Muscle of leg (tissue), 11 donors: Measurements from ENCODE around the gene TGM2. TPM values are rescaled to one million over a fixed set of nuclear protein-coding genes. Genes with fewer than 3 reads are reported as not detected.

ENCODE experiments used
- DNase-seq: peaks from one replicate; pipeline ENCODE4 v3.0.0; 2013
- H3K27ac ChIP-seq: one replicate; pipeline ENCODE4 v1.5.1; 2013; ENCODE audit warnings: mild to moderate bottlenecking, low read length, control low read depth
- H3K27me3 ChIP-seq: one replicate; pipeline ENCODE4 v1.6.1; 2013; ENCODE audit warnings: low read length; ENCODE audit not compliant: control insufficient read depth, insufficient read depth
- H3K36me3 ChIP-seq: one replicate; pipeline ENCODE4 v1.6.1; 2013; ENCODE audit warnings: low read length; ENCODE audit not compliant: control insufficient read depth, insufficient read depth
- H3K4me1 ChIP-seq: one replicate; pipeline ENCODE4 v1.6.1; 2013; ENCODE audit warnings: low read length; ENCODE audit not compliant: control insufficient read depth, insufficient read depth
- H3K4me3 ChIP-seq: one replicate; pipeline ENCODE4 v1.5.1; 2013; ENCODE audit warnings: low read length, control low read depth
- H3K9me3 ChIP-seq: replicated peaks from 2 replicates; pipeline ENCODE4 v1.6.1; 2013; ENCODE audit warnings: low read depth, low read length; ENCODE audit not compliant: control insufficient read depth
- WGBS: methylation state at CpG from one replicate; pipeline ENCODE4 v1.1.5; 2013; ENCODE audit warnings: missing lambda C conversion rate; ENCODE audit not compliant: insufficient coverage; 5-methylcytosine and 5-hydroxymethylcytosine counted together
- polyA plus RNA-seq, 8 donors: library from polyadenylated mRNA; unstranded; fragments of 120-200 nt; gene quantifications; one replicate each; pipeline versions ENCODE4 v1.2.1 to v1.2.3, GENCODE V29; 2013; ENCODE audit warnings: inconsistent platforms in 1 of 8, low replicate concordance in 1 of 8; ENCODE audit not compliant: insufficient read length in 8 of 8, insufficient read depth in 1 of 8
- total RNA-seq: library from RNA; stranded (reverse); fragments of 120-200 nt; gene quantifications from one replicate; pipeline ENCODE4 v1.2.4, GENCODE V29; 2013

TGM2 gene
- total and polyA plus RNA-seq, 9 donors: 10.1 to 40.9 (median 13.9) TPM

DNA sequence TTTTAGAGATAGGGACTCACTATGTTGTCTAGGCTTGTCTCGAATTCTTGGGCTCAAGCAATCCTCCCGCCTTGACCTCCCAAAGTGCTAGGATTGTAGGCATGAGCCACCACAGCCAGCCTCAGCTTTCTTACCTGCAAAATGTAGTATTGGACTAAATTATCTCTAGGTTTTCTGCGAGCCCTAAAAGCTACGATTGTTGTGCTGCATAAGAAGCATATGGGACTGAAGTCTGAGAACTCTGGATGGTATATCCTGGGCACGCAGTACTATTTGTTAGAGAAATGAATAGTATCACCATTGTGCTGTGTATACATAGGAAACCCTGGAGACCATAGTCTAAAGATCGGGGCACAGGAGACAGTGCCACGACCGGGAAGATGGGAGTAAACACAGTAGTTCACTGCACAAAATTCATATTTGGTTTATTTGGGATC lies 71.4 kb downstream of the TGM2 start:
- DNase-seq: no peak
- H3K9me3 ChIP-seq: no peaks in the 10 kb centered on the region
- H3K36me3 ChIP-seq: peaks cover 23% of the 10 kb centered on the region
- H3K4me1 ChIP-seq: peaks cover 9% of the 10 kb centered on the region
- H3K27me3 ChIP-seq: no peaks in the 10 kb centered on the region
- H3K27ac ChIP-seq: no peak overlapping the region
- no peak overlapping the region for H3K4me3 ChIP-seq
- 90% methylated on average over 3 of the region's 8 CpGs for WGBS

- H3K27me3 ChIP-seq: no peaks in the 10 kb centered on the region
- no peak overlapping the region for H3K27ac ChIP-seq
- H3K4me3 ChIP-seq: no peak overlapping the region
- H3K4me1 ChIP-seq: peaks cover 9% of the 10 kb centered on the region
- H3K9me3 ChIP-seq: no peaks in the 10 kb centered on the region
- DNase-seq: no peak
- peaks cover 29% of the 10 kb centered on the region for H3K36me3 ChIP-seq
Measured at GRCh38 chr20:38092915-38093314, 72.2 kb downstream of the TGM2 start.

DNA sequence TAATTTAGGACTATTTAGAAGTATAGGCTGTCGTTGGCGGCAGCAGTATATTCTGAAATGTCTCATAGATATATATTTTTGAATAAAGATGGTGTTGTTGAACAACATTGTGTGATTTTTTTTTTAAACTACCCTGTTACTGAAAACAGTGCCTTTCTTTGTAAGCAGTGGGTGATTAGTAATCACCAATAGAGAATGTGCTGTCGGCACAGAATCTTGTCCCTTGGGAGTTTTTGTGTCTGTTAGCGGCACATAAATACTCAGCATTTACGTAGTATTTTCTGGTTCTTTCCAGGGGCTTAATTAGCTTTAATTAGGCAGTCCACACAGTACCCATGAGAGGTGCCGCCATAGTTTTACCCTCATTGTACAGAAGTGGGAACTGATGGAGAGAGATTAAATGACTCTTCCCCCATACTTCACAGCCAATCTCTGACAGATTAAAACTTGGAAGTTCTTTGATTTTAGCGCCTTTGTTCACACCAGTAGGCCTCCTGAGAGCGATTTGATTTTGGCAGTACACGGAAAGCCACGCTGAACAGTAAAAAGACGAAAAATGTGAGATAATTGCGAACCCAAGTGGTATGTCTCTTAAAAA lies 72.7 kb downstream of the TGM2 start:
- H3K4me1 ChIP-seq: peaks cover 9% of the 10 kb centered on the region
- H3K4me3 ChIP-seq: no peak overlapping the region
- no peaks in the 10 kb centered on the region for H3K27me3 ChIP-seq
- no peaks in the 10 kb centered on the region for H3K9me3 ChIP-seq
- peaks cover 33% of the 10 kb centered on the region for H3K36me3 ChIP-seq
- no peak overlapping the region for H3K27ac ChIP-seq
- DNase-seq: no peak
- WGBS: 96% methylated on average over 6 of the region's 12 CpGs

GRCh38 chr20:38091441-38092216 lies 73.4 kb downstream of the TGM2 start:
- no CpG with 5 or more reads among the region's 6 CpGs for WGBS
- Histone ChIP-seq H3K27me3 (no peaks in the 10 kb centered on the region), H3K4me3 (no peak overlapping the region), H3K36me3 (peaks cover 40% of the 10 kb centered on the region), H3K27ac (no peak overlapping the region), H3K4me1 (peaks cover 9% of the 10 kb centered on the region), H3K9me3 (no peaks in the 10 kb centered on the region)
- no peak for DNase-seq

GRCh38 chr20:38090061-38090460 lies 75.0 kb downstream of the TGM2 start:
- Histone ChIP-seq H3K27me3 (no peaks in the 10 kb centered on the region), H3K27ac (no peak overlapping the region), H3K9me3 (no peaks in the 10 kb centered on the region), H3K4me1 (peaks cover 6% of the 10 kb centered on the region), H3K36me3 (peaks cover 52% of the 10 kb centered on the region), H3K4me3 (no peak overlapping the region)
- WGBS: 85% methylated on average over 4 of the region's 7 CpGs
- DNase-seq: no peak

- H3K27me3 ChIP-seq: no peaks in the 10 kb centered on the region
- H3K4me1 ChIP-seq: peaks cover 6% of the 10 kb centered on the region
- H3K36me3 ChIP-seq: peaks cover 55% of the 10 kb centered on the region
- WGBS: 82% methylated on average over 9 of the region's 10 CpGs
- no peak for DNase-seq
- H3K27ac ChIP-seq: no peak overlapping the region
- no peak overlapping the region for H3K4me3 ChIP-seq
- no peaks in the 10 kb centered on the region for H3K9me3 ChIP-seq
Measured at GRCh38 chr20:38089500-38089899, 75.6 kb downstream of the TGM2 start.

GRCh38 chr20:38085026-38085425 lies 80.0 kb downstream of the TGM2 start:
- DNase-seq: no peak
- no peak overlapping the region for H3K4me3 ChIP-seq
- H3K4me1 ChIP-seq: peaks cover 17% of the 10 kb centered on the region
- H3K9me3 ChIP-seq: peaks cover 6% of the 10 kb centered on the region
- H3K36me3 ChIP-seq: peaks cover 49% of the 10 kb centered on the region
- H3K27me3 ChIP-seq: no peaks in the 10 kb centered on the region
- WGBS: 86% methylated on average over 10 of the region's 10 CpGs
- H3K27ac ChIP-seq: no peak overlapping the region

DNA sequence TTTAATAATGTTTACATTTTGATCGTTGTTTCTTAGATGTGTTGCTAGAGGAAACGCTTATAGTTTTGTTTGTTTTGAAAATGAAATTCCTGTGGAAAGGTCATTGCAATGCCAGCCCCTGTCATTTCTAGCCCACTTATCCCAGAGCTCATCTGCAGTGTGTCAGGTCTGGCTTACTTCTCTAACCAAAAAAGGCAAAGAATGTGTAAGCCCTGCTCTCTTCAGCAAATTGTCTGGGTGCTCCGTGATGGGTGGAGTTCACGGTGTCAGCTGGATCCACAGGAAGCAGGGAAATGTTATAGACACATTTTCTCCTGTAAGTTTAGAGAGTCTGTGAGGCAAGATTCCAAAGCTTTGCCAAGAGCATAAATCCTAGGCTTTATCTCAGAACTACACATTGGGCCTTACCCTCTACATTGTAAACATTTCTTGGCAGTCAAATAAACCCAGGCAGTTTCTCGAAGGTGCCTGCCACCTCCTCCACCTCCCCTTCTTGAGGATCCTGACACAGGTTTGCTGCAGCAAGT lies 80.6 kb downstream of the TGM2 start:
- Histone ChIP-seq H3K4me3 (no peak overlapping the region), H3K36me3 (peaks cover 44% of the 10 kb centered on the region), H3K9me3 (peaks cover 6% of the 10 kb centered on the region), H3K27me3 (no peaks in the 10 kb centered on the region), H3K4me1 (peaks cover 17% of the 10 kb centered on the region), H3K27ac (no peak overlapping the region)
- no peak for DNase-seq
- 37% methylated on average over 3 of the region's 5 CpGs for WGBS

GRCh38 chr20:38083338-38084048 lies 81.6 kb downstream of the TGM2 start:
- H3K36me3 ChIP-seq: peaks cover 38% of the 10 kb centered on the region
- no peak overlapping the region for H3K4me3 ChIP-seq
- DNase-seq: no peak
- H3K9me3 ChIP-seq: peaks cover 6% of the 10 kb centered on the region
- H3K27me3 ChIP-seq: no peaks in the 10 kb centered on the region
- peaks cover 17% of the 10 kb centered on the region for H3K4me1 ChIP-seq
- WGBS: no CpG with 5 or more reads among the region's 12 CpGs
- H3K27ac ChIP-seq: no peak overlapping the region

GRCh38 chr20:38082894-38083293 lies 82.2 kb downstream of the TGM2 start:
- Histone ChIP-seq H3K27me3 (no peaks in the 10 kb centered on the region), H3K4me1 (peaks cover 17% of the 10 kb centered on the region), H3K4me3 (no peak overlapping the region), H3K27ac (no peak overlapping the region), H3K9me3 (peaks cover 6% of the 10 kb centered on the region), H3K36me3 (peaks cover 32% of the 10 kb centered on the region)
- DNase-seq: no peak
